ENCODE results near the gene BEND4. TPM values are rescaled to one million over a fixed set of nuclear protein-coding genes. Genes with fewer than 3 reads are reported as not detected.

Gene BEND4
- total and polyA plus RNA-seq, 5 donors from 2014 or later = 0.11 to 0.56 (median 0.30) TPM; not detected in 2

- Mint-ChIP-seq H3K27ac (no peak overlapping the region), H3K36me3 (no peaks in the 10 kb centered on the region), H3K4me3 (peak overlapping the region in 3 of 4 donors; percentile 8 to 78 (median 61)), H3K4me1 (peaks cover 0 to 31% (median 14%) of the 10 kb centered on the region in 4 donors), H3K27me3 (peaks cover 54% of the 10 kb centered on the region), H3K9me3 (peaks cover 0 to 4% (median 0%) of the 10 kb centered on the region in 7 donors)
- Histone ChIP-seq H3K36me3 (ENCODE audit: control insufficient read depth, insufficient read depth, low read length) (no peaks in the 10 kb centered on the region), H3K9me3 (ENCODE audit: control insufficient read depth in 2 of 2, low read length in 2 of 2) (no peaks in the 10 kb centered on the region), H3K27ac (ENCODE audit: insufficient read depth, low read length, poor library complexity, severe bottlenecking) (no peak overlapping the region), H3K27me3 (ENCODE audit: control insufficient read depth, insufficient read depth, low read length) (peaks cover 37% of the 10 kb centered on the region), H3K4me1 (ENCODE audit: control insufficient read depth, insufficient read depth, low read length, poor library complexity, severe bottlenecking) (peaks cover 22% of the 10 kb centered on the region), H3K4me3 (ENCODE audit: low read depth, low read length) (no peak overlapping the region)
- ATAC-seq (ENCODE audit: low read depth in 2 of 2) (peak; percentile 38 to 43), DNase-seq (peak in 1 of 3 donors; percentile 16)
Measured at GRCh38 chr4:42151568-42152506, 618 bp downstream of the BEND4 start.

- Histone ChIP-seq H3K4me1 (ENCODE audit: control insufficient read depth, insufficient read depth, low read length, poor library complexity, severe bottlenecking) (peaks cover 22% of the 10 kb centered on the region), H3K4me3 (ENCODE audit: low read depth, low read length) (no peak overlapping the region), H3K36me3 (ENCODE audit: control insufficient read depth, insufficient read depth, low read length) (no peaks in the 10 kb centered on the region), H3K27me3 (ENCODE audit: control insufficient read depth, insufficient read depth, low read length) (peaks cover 43% of the 10 kb centered on the region), H3K9me3 (ENCODE audit: control insufficient read depth in 2 of 2, low read length in 2 of 2) (no peaks in the 10 kb centered on the region), H3K27ac (ENCODE audit: insufficient read depth, low read length, poor library complexity, severe bottlenecking) (no peak overlapping the region)
- no peaks in the 10 kb centered on the region for H3K36me3 Mint-ChIP-seq
- peaks cover 0 to 4% (median 0%) of the 10 kb centered on the region in 7 donors for H3K9me3 Mint-ChIP-seq
- H3K4me1 Mint-ChIP-seq = peaks cover 0 to 31% (median 14%) of the 10 kb centered on the region in 4 donors
- peaks cover 54% of the 10 kb centered on the region for H3K27me3 Mint-ChIP-seq
- H3K27ac Mint-ChIP-seq = peak overlapping the region in 2 of 3 donors; percentile 27 to 79
- H3K4me3 Mint-ChIP-seq = peak overlapping the region in 3 of 4 donors; percentile 74 to 92 (median 80)
- ATAC-seq (ENCODE audit: low read depth in 2 of 2) (no peak), DNase-seq (no peak)
Measured at GRCh38 chr4:42150653-42151567, 1.5 kb downstream of the BEND4 start.

GRCh38 chr4:42149004-42149403 lies 3.5 kb downstream of the BEND4 start:
- Histone ChIP-seq H3K9me3 (ENCODE audit: control insufficient read depth in 2 of 2, low read length in 2 of 2) (no peaks in the 10 kb centered on the region), H3K4me3 (ENCODE audit: low read depth, low read length) (no peak overlapping the region), H3K27me3 (ENCODE audit: control insufficient read depth, insufficient read depth, low read length) (peaks cover 41% of the 10 kb centered on the region), H3K36me3 (ENCODE audit: control insufficient read depth, insufficient read depth, low read length) (no peaks in the 10 kb centered on the region), H3K4me1 (ENCODE audit: control insufficient read depth, insufficient read depth, low read length, poor library complexity, severe bottlenecking) (peaks cover 22% of the 10 kb centered on the region), H3K27ac (ENCODE audit: insufficient read depth, low read length, poor library complexity, severe bottlenecking) (no peak overlapping the region)
- H3K4me1 Mint-ChIP-seq = peaks cover 0 to 30% (median 14%) of the 10 kb centered on the region in 4 donors
- peaks cover 0 to 4% (median 0%) of the 10 kb centered on the region in 7 donors for H3K9me3 Mint-ChIP-seq
- peaks cover 46% of the 10 kb centered on the region for H3K27me3 Mint-ChIP-seq
- no peak overlapping the region for H3K27ac Mint-ChIP-seq
- peak overlapping the region in 1 of 4 donors; percentile 55 for H3K4me3 Mint-ChIP-seq
- DNase-seq = no peak
- H3K36me3 Mint-ChIP-seq = no peaks in the 10 kb centered on the region
- no peak for ATAC-seq (ENCODE audit: low read depth in 2 of 2)

- Mint-ChIP-seq H3K4me3 (no peak overlapping the region), H3K9me3 (peaks cover 0 to 4% (median 0%) of the 10 kb centered on the region in 7 donors), H3K36me3 (no peaks in the 10 kb centered on the region), H3K27me3 (peaks cover 41% of the 10 kb centered on the region), H3K4me1 (peaks cover 0 to 28% (median 13%) of the 10 kb centered on the region in 4 donors), H3K27ac (no peak overlapping the region)
- H3K4me1 ChIP-seq (ENCODE audit: control insufficient read depth, insufficient read depth, low read length, poor library complexity, severe bottlenecking) = peaks cover 22% of the 10 kb centered on the region
- no peak overlapping the region for H3K4me3 ChIP-seq (ENCODE audit: low read depth, low read length)
- H3K36me3 ChIP-seq (ENCODE audit: control insufficient read depth, insufficient read depth, low read length) = no peaks in the 10 kb centered on the region
- DNase-seq = no peak
- no peak overlapping the region for H3K27ac ChIP-seq (ENCODE audit: insufficient read depth, low read length, poor library complexity, severe bottlenecking)
- H3K27me3 ChIP-seq (ENCODE audit: control insufficient read depth, insufficient read depth, low read length) = peaks cover 36% of the 10 kb centered on the region
- H3K9me3 ChIP-seq (ENCODE audit: control insufficient read depth in 2 of 2, low read length in 2 of 2) = no peaks in the 10 kb centered on the region
- no peak for ATAC-seq (ENCODE audit: low read depth in 2 of 2)
Measured at GRCh38 chr4:42148425-42148824, 4.0 kb downstream of the BEND4 start.

- H3K27ac Mint-ChIP-seq = no peak overlapping the region
- no peak overlapping the region for H3K4me3 ChIP-seq (ENCODE audit: low read depth, low read length)
- H3K9me3 ChIP-seq (ENCODE audit: control insufficient read depth in 2 of 2, low read length in 2 of 2) = no peaks in the 10 kb centered on the region
- H3K4me3 Mint-ChIP-seq = no peak overlapping the region
- H3K4me1 ChIP-seq (ENCODE audit: control insufficient read depth, insufficient read depth, low read length, poor library complexity, severe bottlenecking) = no peaks in the 10 kb centered on the region
- no peak overlapping the region for H3K27ac ChIP-seq (ENCODE audit: insufficient read depth, low read length, poor library complexity, severe bottlenecking)
- ATAC-seq (ENCODE audit: low read depth in 2 of 2) (no peak), DNase-seq (no peak)
- H3K27me3 Mint-ChIP-seq = peaks cover 19% of the 10 kb centered on the region
- no peaks in the 10 kb centered on the region for H3K36me3 ChIP-seq (ENCODE audit: control insufficient read depth, insufficient read depth, low read length)
- no peaks in the 10 kb centered on the region for H3K4me1 Mint-ChIP-seq
- no peaks in the 10 kb centered on the region for H3K36me3 Mint-ChIP-seq
- H3K27me3 ChIP-seq (ENCODE audit: control insufficient read depth, insufficient read depth, low read length) = peaks cover 25% of the 10 kb centered on the region
- no peaks in the 10 kb centered on the region for H3K9me3 Mint-ChIP-seq
Measured at GRCh38 chr4:42144028-42144427, 8.4 kb downstream of the BEND4 start.

- Mint-ChIP-seq H3K27me3 (peaks cover 23% of the 10 kb centered on the region), H3K27ac (no peak overlapping the region), H3K9me3 (peaks cover 0 to 2% (median 0%) of the 10 kb centered on the region in 7 donors), H3K36me3 (no peaks in the 10 kb centered on the region), H3K4me1 (no peaks in the 10 kb centered on the region), H3K4me3 (no peak overlapping the region)
- Histone ChIP-seq H3K27ac (ENCODE audit: insufficient read depth, low read length, poor library complexity, severe bottlenecking) (no peak overlapping the region), H3K4me1 (ENCODE audit: control insufficient read depth, insufficient read depth, low read length, poor library complexity, severe bottlenecking) (no peaks in the 10 kb centered on the region), H3K9me3 (ENCODE audit: control insufficient read depth in 2 of 2, low read length in 2 of 2) (no peaks in the 10 kb centered on the region), H3K4me3 (ENCODE audit: low read depth, low read length) (no peak overlapping the region), H3K36me3 (ENCODE audit: control insufficient read depth, insufficient read depth, low read length) (no peaks in the 10 kb centered on the region), H3K27me3 (ENCODE audit: control insufficient read depth, insufficient read depth, low read length) (peaks cover 15% of the 10 kb centered on the region)
- no peak for ATAC-seq (ENCODE audit: low read depth in 2 of 2)
- DNase-seq = no peak
Measured at GRCh38 chr4:42142591-42142990, 9.9 kb downstream of the BEND4 start.

- no peaks in the 10 kb centered on the region for H3K4me1 ChIP-seq (ENCODE audit: control insufficient read depth, insufficient read depth, low read length, poor library complexity, severe bottlenecking)
- ATAC-seq (ENCODE audit: low read depth in 2 of 2) (no peak), DNase-seq (no peak)
- no peaks in the 10 kb centered on the region for H3K9me3 ChIP-seq (ENCODE audit: control insufficient read depth in 2 of 2, low read length in 2 of 2)
- Mint-ChIP-seq H3K36me3 (no peaks in the 10 kb centered on the region), H3K9me3 (peaks cover 0 to 2% (median 0%) of the 10 kb centered on the region in 7 donors), H3K4me1 (no peaks in the 10 kb centered on the region), H3K27ac (no peak overlapping the region), H3K27me3 (peaks cover 9% of the 10 kb centered on the region), H3K4me3 (no peak overlapping the region)
- no peak overlapping the region for H3K27ac ChIP-seq (ENCODE audit: insufficient read depth, low read length, poor library complexity, severe bottlenecking)
- no peaks in the 10 kb centered on the region for H3K36me3 ChIP-seq (ENCODE audit: control insufficient read depth, insufficient read depth, low read length)
- peaks cover 7% of the 10 kb centered on the region for H3K27me3 ChIP-seq (ENCODE audit: control insufficient read depth, insufficient read depth, low read length)
- H3K4me3 ChIP-seq (ENCODE audit: low read depth, low read length) = no peak overlapping the region
Measured at GRCh38 chr4:42136371-42136770, 16.1 kb downstream of the BEND4 start.

Data from CD4-positive, CD25-positive, alpha-beta regulatory T cell (primary cell).